GM21367 (cell line): ENCODE data around the gene GP1BB.

Source experiments
- ATAC-seq: cut with Tn5 transposase; IDR thresholded peaks from one replicate; pipeline ENCODE4 v1.9.1; 2021; ENCODE audit not compliant: unreplicated experiment

Gene GP1BB

DNA sequence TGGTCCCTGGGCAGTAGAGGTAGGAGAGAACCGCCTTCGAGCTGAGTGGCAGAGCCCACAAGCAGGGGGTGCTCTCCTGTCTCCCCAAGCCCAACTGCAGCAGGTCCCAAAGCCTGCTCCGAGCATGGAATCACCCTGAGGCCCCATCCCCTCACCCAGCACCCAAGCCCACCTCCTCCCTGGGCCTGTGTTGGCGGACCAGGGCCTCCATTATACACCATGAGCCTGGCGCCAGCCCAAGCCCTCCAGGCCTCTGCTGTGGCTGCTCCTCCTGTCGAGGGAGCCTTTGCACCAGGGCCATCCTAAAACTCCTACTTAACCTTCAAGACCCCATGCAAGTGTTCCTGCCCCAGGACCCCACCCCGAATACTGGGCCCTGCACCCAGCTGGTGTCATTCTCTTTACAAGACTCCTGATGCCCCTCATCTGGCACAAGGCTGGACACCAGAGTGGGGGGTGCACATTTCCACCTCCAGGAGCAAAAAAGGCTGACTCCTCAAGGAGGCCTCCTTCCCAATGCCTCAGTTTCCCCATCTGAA is 16.6 kb downstream of the GP1BB start:
- ATAC-seq: no peak

DNA sequence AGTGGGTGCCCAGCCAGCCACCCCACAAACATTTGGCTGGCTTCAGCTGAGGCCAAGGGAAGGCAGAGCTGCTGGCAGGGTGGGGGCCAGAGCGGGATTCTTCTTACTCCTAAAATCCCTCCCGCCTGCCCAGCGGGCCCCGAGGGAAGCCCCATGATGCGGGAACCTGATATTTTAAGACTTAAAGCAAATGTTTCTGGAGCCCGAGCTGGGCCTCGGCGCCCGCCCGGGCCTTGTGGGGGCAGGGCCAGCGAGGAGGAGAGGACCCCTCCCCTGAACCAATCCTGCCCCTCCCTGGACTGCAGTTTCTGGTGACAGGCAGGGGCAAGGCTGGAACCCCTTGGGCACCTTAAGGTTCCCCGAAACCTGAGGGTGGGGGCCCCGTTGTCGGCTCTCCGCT is 17.2 kb downstream of the GP1BB start:
- no peak for ATAC-seq

DNA sequence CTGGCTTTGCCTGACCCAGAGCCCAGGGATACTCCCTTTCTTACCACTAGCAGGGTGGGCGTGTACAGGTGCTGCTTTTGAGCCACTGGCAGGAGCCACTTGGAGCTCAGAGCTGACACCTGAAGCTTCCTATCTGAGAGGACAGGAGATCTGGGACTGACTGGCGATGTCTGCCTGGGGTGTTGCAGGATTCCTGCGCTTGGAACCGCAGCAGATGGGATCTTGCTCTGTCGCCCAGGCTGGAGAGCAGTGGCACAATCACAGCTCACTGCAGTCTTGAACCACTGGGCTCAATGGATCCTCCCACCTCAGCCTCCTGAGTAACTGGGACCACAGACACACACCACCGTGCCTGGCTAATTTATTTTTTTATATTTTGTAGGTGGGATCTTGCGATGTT is 17.7 kb downstream of the GP1BB start:
- no peak for ATAC-seq

DNA sequence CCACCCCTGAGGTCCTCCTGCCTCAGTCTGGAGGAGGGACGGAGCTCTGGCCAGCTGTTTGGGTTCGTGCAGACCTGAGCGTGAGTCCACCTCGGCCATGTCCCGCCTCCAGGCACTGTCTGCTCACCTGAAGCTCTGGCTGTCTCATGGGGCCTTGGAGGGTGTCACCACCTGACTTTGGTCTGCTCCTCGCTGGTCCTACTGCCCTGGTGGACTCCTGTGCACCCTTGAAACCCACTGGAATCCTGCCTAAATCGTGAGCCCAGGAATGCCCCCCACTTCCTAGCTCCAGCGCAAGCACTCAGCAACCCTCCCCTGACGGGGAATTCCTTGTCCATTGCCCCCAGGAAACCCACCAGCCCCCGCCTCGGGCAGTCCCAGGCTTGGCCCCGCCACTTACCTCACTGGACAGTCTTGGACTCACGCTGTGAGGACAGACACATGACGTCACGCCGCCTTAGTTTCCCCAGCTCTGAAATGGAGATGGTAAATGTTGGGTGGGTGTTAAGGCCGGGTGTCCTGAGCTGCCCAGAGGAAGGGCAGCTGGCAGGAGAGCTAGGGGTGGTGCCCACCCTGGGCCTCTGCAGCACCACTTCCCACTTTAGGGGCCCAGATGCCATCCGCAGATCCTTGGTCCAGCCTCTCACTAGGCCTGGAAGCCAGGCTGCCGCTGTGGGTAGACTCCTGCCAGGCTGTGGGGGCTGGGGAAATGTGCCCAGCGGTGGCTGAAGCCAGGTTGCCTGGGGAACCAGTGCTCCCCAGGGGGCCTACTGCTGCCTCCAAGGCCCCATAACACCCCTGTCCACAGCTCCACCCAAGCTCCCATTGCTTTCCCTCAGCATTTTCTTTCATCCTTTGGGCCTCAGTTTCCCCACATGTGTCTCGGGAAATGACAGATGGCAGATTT is 19.1 kb downstream of the GP1BB start:
- ATAC-seq: no peak

DNA sequence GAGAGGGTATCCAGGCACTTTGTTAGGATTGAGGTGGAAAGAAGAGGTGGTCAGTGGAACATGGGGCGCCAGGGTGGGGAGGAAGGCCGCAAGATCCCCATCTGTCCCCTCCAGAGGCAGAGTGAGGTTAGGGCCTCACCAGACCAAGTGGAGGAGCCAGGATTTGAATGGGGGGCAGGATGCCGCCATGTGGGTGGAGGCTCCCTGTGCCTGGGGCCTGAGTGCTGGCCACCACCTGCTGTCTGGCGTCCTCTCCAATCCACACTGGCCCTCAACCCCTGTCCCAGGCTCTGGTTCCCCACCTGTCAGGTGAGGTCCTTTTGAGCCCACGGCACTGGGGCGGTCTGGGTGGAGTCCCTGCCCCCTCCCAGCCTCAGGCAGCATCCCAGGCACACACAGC is 19.7 kb downstream of the GP1BB start:
- ATAC-seq: no peak

DNA sequence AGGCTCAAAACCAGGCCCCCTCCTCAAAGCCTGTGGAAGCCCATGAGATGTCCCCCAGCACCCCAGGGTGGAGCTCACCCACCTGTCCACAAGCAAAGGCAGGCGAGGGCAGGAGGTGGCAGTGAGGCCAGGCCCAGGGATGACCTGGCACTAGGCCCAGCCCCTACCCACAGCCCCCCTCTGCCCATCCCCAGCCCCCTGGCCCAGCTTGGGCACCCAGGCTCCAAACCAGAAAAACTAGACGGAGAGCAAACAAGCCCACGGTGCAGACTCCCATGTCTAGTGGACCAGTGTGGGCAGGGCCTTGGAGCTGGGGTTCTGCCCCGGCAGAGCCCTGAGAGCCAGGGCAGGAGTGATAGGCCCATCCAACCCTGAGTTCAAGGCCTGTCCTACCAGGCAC is 20.3 kb downstream of the GP1BB start:
- ATAC-seq: no peak

DNA sequence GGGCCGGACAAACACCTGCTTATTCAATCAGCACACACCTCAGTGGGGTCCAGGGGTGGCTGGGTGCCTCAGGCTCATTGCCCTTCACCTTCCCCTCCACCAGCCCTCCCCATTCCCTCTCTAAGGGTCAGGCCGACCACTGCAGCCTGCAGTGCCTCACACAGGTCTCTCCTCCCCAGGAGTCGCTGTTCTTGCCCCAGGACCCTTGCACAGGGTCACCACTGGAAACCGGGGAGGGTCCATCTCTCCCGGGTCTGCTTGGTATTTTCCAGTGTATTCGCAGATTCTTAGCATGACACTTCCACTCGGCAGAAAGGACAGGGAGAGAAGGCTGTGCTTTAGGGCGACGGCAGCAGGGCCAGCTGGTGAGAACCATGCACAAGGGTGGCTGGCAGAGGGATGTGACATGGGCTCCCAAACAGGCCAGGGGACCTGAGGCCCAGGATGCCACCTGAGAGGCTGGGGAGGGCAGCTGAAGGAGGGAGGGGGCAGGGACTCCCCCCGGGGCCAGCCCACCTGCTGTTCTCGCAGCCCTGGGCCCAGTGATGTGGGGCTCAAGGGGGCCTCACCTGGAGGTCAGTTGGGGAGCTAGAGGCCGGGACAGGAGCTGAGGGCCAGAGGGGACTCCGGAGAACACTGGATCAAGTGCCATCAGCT is 21.1 kb downstream of the GP1BB start:
- no peak for ATAC-seq

DNA sequence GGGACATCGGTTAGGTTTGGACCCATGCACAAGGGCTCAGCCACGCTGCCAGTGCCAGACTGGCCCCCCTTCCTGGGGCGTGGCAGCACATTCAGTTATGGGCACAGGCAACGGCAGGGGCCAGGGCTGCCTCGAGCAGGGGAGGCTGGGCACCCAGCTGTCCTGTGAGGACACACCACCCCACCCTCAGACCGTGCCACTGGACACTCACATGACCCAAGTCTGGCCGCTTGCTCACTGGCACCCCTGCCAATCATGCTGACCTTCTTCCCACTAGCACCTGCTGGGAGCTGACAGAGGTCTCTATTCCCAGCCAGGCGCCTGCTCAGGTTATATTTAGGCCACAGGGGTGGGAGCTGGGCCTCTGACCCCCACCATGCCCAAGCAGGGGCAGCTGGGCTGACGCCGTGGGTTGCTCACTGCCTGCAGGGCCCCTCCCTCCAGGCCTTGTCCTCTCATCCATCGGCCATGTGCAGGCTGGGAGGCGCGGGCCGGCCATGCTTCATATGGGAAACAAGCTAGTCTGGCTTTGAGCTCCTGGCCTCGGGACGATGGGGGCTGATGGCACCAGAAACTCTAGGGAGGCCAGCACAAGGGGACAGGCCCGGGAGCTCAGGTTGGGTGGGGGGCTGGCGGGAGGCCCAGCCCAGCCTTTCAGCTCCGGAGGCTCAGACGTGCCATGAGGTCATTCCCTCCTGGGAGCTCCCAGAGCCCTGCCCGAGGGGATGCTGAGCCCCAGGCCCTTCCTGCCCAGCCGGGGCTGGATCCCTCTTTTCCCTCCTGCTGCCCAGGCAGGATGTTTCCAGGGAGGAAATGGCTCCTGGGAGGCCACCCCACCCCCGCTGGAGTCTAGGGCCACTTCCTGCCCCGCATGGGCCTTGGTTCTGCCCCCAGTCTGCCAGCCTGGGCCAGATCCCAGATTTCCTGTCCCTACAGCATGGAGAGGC is 22.1 kb downstream of the GP1BB start:
- no peak for ATAC-seq

DNA sequence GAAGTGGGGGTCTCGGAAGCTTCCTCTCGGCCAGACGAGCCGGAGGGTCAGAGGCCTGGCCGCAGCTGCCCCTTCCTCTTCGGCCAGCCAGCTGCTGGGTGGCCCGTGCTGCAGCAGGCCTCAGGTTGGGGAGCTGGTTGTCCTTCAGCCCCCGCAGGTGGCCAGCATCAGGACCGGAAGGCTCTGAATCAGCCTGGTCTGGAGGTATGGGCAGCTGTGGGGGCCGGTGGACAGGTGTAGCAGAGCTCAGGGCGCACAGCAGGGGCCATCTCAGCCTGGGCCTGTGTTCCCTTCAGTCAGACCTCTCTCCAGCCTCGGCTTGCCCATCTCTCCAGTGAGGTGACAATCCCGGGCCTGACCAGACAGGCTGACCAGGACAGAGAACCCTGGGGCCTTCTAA is 23.4 kb downstream of the GP1BB start:
- ATAC-seq: no peak

DNA sequence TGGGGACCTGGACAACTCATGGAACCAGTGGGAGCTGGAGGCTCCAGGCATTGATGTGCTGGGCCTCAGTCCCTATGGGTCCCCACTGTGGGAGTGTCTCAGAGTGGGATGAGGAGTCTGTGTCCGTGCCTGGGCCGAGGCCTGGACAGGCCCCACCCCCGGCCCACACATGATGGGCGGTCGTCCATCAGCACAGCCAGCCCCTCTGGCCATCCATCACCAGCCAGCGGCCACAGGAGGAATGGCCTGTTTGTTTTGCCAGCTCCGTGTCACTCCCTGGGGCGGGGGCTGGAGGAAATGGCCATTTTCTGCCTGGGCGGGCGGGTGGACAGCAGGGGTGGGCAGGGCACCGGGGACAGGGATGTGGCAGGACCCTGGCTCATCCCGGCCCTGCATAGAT is 24.2 kb downstream of the GP1BB start:
- ATAC-seq: no peak

DNA sequence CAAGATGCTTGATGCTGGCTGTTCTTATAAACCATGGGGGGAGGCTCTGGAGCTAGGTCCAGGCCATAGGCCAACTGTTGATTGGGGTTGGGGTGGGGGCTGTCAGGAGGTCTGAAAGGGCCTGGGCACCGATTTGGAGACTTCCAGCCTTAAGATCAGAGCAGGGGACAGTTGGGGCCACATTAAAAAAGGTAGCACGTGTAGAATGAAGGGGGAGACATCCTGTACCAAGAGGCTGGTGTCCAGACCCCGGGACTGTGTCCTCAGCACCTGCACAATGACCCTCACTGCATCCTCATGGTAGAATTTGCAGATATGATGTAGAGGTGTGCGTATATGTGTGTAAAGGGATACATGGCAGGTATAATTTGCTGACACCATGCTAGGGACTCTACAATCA is 24.8 kb downstream of the GP1BB start:
- ATAC-seq: no peak

DNA sequence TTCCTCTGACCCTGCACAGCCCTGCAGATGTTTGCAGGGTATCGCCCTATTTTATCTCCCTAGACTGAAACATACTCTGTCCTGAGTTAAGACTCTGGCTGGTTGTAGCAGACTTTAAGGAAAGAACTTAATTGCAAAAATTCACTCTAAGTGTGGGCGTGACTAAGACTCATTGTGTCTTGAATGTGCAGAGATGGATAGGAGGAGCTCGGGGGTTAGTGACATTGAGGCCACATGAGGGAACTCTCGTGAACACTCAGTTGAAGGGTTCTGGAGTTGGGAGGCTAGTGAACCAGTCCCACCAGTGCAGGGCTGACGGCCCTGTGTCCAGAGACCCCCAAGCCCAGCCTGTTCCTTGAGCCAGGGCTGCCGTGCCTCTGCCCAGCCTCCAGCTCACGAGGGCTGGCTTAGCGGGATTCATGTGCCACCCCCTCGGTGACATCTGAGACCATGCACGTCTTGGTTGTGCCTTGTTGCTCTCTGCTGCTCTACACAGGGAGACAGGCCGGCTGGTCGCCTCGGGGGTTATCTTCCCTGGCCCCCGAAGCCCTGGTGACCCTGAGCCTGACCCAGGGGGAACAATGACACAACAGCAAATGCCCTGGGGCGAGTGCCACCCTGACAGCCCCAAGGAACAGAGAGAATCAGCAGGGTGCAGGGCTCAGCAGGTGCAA is 25.8 kb downstream of the GP1BB start:
- ATAC-seq: no peak

DNA sequence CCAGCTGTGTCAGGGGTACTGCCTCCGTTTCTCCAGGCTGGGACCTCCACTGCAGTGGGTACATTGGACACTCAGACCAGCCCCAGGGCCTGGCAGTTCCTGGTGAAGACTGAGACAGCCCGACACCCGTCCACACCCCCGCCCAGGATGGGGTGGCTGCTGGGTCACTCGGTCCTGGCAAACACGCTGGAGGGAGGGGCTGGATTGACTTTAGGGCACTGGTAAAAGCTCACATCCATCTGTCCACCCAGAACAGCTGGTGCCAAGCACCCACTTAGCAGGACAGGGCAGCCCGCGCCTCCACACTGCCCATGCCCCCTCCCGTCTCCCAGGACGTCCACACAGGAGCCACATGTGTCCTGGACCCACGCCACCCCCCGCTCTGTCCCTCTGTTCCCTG is 26.5 kb downstream of the GP1BB start:
- ATAC-seq: no peak

DNA sequence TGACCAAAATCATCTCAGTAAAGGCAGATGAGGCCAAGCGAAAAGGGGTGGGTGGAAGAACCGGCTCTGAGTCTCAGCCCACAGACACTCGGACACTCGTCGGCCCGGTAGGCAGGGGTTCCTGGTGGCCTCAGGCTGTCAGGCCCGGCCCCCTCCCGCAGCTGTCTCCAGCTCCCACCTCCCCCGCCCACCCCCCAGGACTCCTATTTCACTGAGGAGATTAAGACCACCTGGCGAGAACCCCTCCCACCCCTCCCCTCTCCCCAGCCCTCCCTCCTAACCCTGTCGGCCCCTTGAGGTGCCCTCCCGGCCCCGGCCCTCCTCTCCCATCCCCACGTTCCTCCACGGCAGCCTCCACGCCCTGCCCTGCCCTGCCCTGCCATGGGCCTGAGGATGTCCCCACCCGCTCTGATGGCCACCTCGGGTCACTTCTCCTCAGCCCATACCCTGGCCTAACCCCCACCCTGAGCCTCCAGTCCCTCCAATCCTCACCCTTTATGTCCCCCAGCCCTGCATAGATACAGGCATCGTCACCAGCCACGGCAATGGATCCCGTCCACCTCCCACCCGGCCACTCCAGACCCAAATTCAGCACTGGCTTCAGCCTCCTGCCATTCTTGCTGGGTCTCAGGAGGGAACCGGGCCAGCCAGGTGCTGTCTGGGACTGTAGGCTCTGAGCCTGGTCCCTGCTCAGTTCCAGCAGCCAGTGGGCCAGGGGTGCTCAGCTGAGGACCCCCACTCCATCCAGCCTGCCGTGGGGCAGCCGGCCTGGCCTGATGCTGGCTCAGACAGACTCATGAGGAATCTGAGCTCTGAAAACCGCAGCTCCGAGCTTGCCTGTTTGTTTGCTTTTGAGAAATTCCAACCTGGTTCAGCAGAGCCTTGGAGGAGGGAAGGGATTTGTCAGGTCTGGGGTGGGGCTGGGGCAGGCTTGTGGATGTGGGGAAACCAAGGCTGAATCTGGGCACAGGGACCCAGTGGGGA is 27.5 kb downstream of the GP1BB start:
- no peak for ATAC-seq

DNA sequence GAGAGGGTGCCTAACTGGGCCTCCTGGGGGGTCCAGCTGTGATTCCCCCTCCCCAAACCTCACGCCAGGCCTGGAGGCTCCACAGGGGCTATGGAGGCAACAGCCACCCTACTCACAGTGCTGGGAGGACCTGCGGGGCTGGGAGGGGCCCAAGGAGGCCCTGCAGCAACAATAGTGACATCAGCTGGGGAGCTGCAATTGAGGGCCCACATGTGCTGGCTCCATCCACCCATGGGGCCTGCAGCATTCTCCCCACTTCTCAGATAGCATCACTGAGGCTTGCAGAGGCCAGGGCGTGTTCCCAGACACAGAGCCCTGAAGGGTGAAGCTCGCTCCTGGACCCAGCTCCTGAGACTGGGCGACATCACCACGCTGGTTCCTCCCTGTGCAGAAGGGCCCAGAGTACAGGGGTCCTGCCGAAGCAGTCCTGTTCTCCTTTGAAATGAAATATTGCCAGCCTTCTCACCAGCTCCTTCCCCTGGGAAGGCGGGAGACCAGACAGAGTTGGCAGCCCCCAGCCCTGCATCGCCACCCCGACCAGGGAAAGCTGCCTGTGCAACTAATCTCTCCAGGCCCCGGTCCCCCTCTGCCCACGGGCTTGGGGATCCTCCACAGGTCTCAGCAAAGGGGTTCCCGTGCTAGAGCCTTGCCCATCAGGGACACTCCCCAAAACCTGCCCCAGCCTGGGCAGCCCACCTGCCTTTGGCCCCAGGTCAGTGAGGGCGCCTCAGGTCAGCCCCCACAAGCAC is 28.3 kb downstream of the GP1BB start:
- ATAC-seq: no peak

DNA sequence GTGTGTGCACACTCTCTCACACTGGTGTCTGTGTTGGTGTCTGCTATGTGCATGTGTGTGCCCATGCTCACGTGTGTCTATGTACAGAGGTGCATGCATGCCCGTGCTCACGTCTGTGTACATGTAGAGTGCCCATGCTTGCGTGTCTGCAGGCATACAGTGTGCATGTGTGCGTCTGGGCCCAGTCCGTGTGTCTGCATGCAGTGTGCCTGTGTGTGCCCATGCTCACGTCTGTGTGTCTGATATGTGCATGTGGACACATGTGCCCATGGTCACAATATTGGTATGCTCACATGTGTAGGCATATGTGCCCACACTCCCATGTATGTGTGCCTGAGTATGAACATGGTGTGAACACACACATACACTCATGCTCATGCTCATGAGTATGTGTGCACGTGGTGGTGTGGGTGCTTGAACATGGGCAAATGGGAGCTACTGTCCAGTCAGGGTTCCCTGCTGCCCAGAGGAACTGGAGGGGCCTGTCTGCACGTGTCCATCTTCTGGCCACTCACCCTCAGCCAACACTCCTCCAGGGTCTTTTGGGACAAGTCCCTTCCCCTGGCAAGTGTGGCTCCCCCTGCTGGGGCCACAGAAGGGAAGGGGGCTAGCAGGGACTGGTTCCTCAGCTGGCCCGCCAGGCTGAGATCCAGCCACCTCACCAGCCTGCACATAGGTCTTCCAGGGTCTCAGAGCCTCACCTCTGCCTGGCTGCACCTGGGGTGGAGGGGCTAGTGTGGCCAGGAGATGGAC is 29.9 kb downstream of the GP1BB start:
- ATAC-seq: no peak

DNA sequence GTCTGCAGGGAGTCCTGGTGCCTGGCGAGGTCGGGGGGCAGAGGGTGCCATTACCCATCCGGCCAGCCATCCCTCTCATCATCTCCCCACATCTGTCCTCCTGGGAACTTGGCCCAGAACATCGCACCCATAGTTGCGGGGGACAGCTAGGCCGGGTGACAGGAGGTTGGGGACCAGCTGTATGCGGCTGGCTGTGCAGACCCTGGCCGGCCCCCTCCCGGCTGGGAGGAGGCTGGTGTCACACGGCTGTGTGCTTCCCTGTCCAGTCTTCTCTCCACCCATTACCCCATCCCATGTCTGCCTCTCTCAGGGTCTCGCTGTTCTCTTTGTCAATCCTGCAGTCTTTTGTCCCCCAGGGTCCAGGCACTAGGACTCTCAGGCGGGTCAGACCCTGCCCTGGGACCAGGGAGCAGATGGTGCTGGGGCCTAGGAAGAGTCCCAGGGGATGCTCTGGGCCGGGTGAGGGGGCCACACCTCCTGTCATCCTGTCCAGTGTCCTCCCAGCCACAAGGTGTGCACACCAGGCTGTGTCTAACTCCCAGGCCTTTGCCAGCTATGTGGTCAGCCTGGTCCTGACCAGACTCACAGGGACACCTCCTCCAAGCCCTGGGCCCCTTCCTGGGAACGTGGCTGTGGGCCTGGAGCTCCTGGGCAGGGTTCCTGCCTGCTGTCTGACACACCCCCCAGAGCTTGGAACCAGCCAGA is 30.8 kb downstream of the GP1BB start:
- ATAC-seq: no peak
